GM12878 (cell line): ENCODE measurements around the gene SLC25A20. TPM values are rescaled to one million over a fixed set of nuclear protein-coding genes. Genes with fewer than 3 reads are reported as not detected.

Experiments
- ATAC-seq: fragments of 200-7000 bp; cut with Tn5 transposase; 3 replicates; pipeline ENCODE4 v1.9.1; 2020; ENCODE audit warnings: mild to moderate bottlenecking, moderate library complexity
- BruUV-seq: library from RNA; stranded (reverse); fragments of 400-500 nt; replicated peaks from 2 replicates; lab custom pipeline; 2021; lab: Mats Ljungman, UMichigan
- CTCF ChIA-PET: fragments of 300-600 bp; sonication (Branson Sonifier 250); formaldehyde crosslinking; extraction: SDS; loops from one replicate; lab custom pipeline; 2021; ENCODE audit warnings: inconsistent platforms; lab: Yijun Ruan, JAX
- POLR2A ChIA-PET: fragments of 350-600 bp; formaldehyde crosslinking; extraction: SDS; loops from one replicate; lab custom pipeline; 2021; ENCODE audit warnings: inconsistent platforms; lab: Charles Lee
- RAD21 ChIA-PET: fragments of 300-600 bp; sonication (Branson Sonifier 250); formaldehyde crosslinking; loops from one replicate; lab custom pipeline; 2023; ENCODE audit warnings: antibody characterized with exemption; ENCODE audit not compliant: unreplicated experiment; lab: Charles Lee
- SMC1A ChIA-PET: fragments of 300-600 bp; sonication (Branson Sonifier 250); formaldehyde crosslinking; loops from one replicate; lab custom pipeline; 2023; ENCODE audit not compliant: unreplicated experiment, uncharacterized antibody; lab: Charles Lee
- DNase-seq: peaks from one replicate; pipeline ENCODE4 v3.0.0-alpha.2; 2011; ENCODE audit warnings: low read depth, low spot score
- FAIRE-seq: peaks from 3 replicates; lab custom pipeline; 2011; peaks lifted over from hg19 to GRCh38; lab: Jason Lieb, UNC
- H2AFZ ChIP-seq: 2 replicates; pipeline ENCODE4 v1.6.0; 2011; ENCODE audit warnings: low read depth, low read length, control low read depth; ENCODE audit not compliant: control insufficient read depth
- H3K27ac ChIP-seq: 2 replicates; pipeline ENCODE4 v1.5.1; 2011; ENCODE audit warnings: control low read depth; ENCODE audit not compliant: control insufficient read depth, insufficient read depth
- H3K27me3 ChIP-seq, 2 experiments: replicated peaks in 1 of 2; 2 replicates each; pipeline versions ENCODE4 v1.6.0 to v1.6.1; 2011; ENCODE audit warnings: low read length in 1 of 2; ENCODE audit not compliant: control insufficient read depth in 2 of 2, insufficient read depth in 2 of 2
- H3K36me3 ChIP-seq, 2 experiments: 2 replicates each; pipeline ENCODE4 v1.5.1; 2011; ENCODE audit warnings: low read length in 1 of 2; ENCODE audit not compliant: control insufficient read depth in 2 of 2, insufficient read depth in 2 of 2
- H3K4me1 ChIP-seq: 2 replicates; pipeline ENCODE4 v1.6.1; 2011; ENCODE audit warnings: mild to moderate bottlenecking, low read length, moderate library complexity, mixed read lengths; ENCODE audit not compliant: control insufficient read depth, insufficient read depth
- H3K4me2 ChIP-seq: 2 replicates; pipeline ENCODE4 v1.6.0; 2011; ENCODE audit warnings: control low read depth; ENCODE audit not compliant: control insufficient read depth, insufficient read depth
- H3K4me3 ChIP-seq: fragments of 200-600 bp; sonication (generic); 2 replicates; pipeline ENCODE4 v1.5.1; 2016
- H3K79me2 ChIP-seq: 2 replicates; pipeline ENCODE4 v1.6.0; 2011; ENCODE audit warnings: low read length; ENCODE audit not compliant: control insufficient read depth, insufficient read depth
- H3K9ac ChIP-seq: 2 replicates; pipeline ENCODE4 v1.8.0; 2011; ENCODE audit warnings: low read length, control low read depth, mixed read lengths; ENCODE audit not compliant: control insufficient read depth, insufficient read depth
- H3K9me3 ChIP-seq: replicated peaks from 3 replicates; pipeline ENCODE4 v1.5.1; 2011; ENCODE audit warnings: mild to moderate bottlenecking, low read length; ENCODE audit not compliant: control insufficient read depth, insufficient read depth
- H4K20me1 ChIP-seq: 2 replicates; pipeline ENCODE4 v1.6.0; 2011; ENCODE audit not compliant: control insufficient read depth, insufficient read depth
- FOXK2 ChIP-seq: fragments of 450-650 bp; IDR thresholded peaks from 2 replicates; pipeline ENCODE4 v1.6.1; 2017; ENCODE audit warnings: mild to moderate bottlenecking, moderate library complexity
- MAX ChIP-seq: IDR thresholded peaks from 2 replicates; pipeline ENCODE4 v1.6.1; 2012; ENCODE audit warnings: low read depth, low read length, improper control_type of control experiment
- NBN ChIP-seq: fragments of 450-650 bp; IDR thresholded peaks from 2 replicates; pipeline ENCODE4 v1.6.1; 2016
- RCOR1 ChIP-seq: conservative IDR thresholded peaks from 2 replicates; pipeline ENCODE4 v1.6.1; 2012; ENCODE audit warnings: low read depth, low read length, improper control_type of control experiment
- TBL1XR1 ChIP-seq: IDR thresholded peaks from 2 replicates; pipeline ENCODE4 v1.6.1; 2012; ENCODE audit warnings: low read depth, low read length, improper control_type of control experiment
- TCF7 ChIP-seq: IDR thresholded peaks from 2 replicates; pipeline ENCODE4 v1.6.1; 2014; ENCODE audit warnings: antibody characterized with exemption, borderline replicate concordance
- YBX1 ChIP-seq: fragments of 450-650 bp; IDR thresholded peaks from 2 replicates; pipeline ENCODE4 v1.6.1; 2016; ENCODE audit warnings: antibody characterized with exemption
- in situ Hi-C: fragments of 300-500 bp; cut with MboI; formaldehyde crosslinking; loops from 9 replicates; pipeline ENCODE4 v1.14.3; 2018; ENCODE audit warnings: mixed read lengths
- intact Hi-C: fragments of 100-400 bp; cut with micrococcal nuclease; formaldehyde crosslinking; loops from one replicate; pipeline ENCODE4 v1.14.2; 2022; ENCODE audit not compliant: unreplicated experiment
- polyA plus RNA-seq, 11 experiments: library from polyadenylated mRNA; depleted of rRNA in 4 of 11; unstranded in 6 of 11; stranded (reverse) in 5 of 11; fragments of >200 nt; fragmentation: Nextera tagmentation in 4 of 11; fragmentation: Illumina TruSeq in 1 of 11; extraction: Ambion mirVana in 4 of 11; extraction: Trizol in 1 of 11; gene quantifications; 1 replicate in 1 of 11; 2 replicates in 10 of 11; pipeline versions ENCODE4 v1.2.1 to v1.2.3, GENCODE V29; 2011 to 2016; ENCODE audit warnings: inconsistent platforms in 2 of 11, missing spikeins in 2 of 11, low read depth in 1 of 11
- total RNA-seq, 4 experiments: library from RNA; depleted of rRNA in 3 of 4; stranded (reverse); fragments of >200 nt in 3 of 4; fragmentation: Illumina TruSeq in 1 of 4; extraction: Trizol in 1 of 4; gene quantifications; 2 replicates each; pipeline versions ENCODE4 v1.2.1 to v1.2.3, GENCODE V29; 2013 to 2021
- TF ChIP-seq, protein P1 (sequence below): fragments of 150-350 bp; IDR thresholded peaks from 2 replicates; pipeline ENCODE4 v1.6.1; 2016; ENCODE audit warnings: low read depth, low read length

Gene SLC25A20
- total and polyA plus RNA-seq, 10 of the 15 experiments (the other 5 are each of a cell fraction or from before 2014, with no cell fraction given), result 12.9 to 38.6 (median 22.1) TPM

- no peak overlapping the region for H3K4me3 ChIP-seq
- no peak overlapping the region for H3K27ac ChIP-seq
- H3K36me3 ChIP-seq, result peaks cover 0 to 20% of the 10 kb centered on the region in 2 experiments; a peak in 3 of 4 replicates
- ChIA-PET POLR2A (interaction anchor here (0.6 kb wide), 1 partner anchor 471 kb away, joined by 4 read pairs; no protein-coding TSS in a partner anchor), CTCF (interaction anchor here (0.5 kb wide), 1 partner anchor 653 kb away, joined by 5 read pairs; no protein-coding TSS in a partner anchor), RAD21 (interaction anchor here (1.1 kb wide), 1 partner anchor 14 kb away, joined by 3 read pairs; no protein-coding TSS in a partner anchor), SMC1A (interaction anchor here (1.8 kb wide), 1 partner anchor 10 kb away, joined by 5 read pairs; no protein-coding TSS in a partner anchor)
- H2AFZ ChIP-seq, result no peak overlapping the region
- H4K20me1 ChIP-seq, result no peaks in the 10 kb centered on the region
- in situ Hi-C loops (no loop called here), intact Hi-C loops (no loop called here)
- no TSS peak for BruUV-seq
- no peaks in the 10 kb centered on the region for H3K27me3 ChIP-seq
- peaks cover 17% of the 10 kb centered on the region for H3K79me2 ChIP-seq
- no peaks in the 10 kb centered on the region for H3K4me1 ChIP-seq
- FAIRE-seq (no peak), ATAC-seq (no peak), DNase-seq (no peak)
- no peak overlapping the region for H3K9ac ChIP-seq
- H3K9me3 ChIP-seq, result no peaks in the 10 kb centered on the region
- TF ChIP-seq FOXK2 (no peak), NBN (no peak), TCF7 (no peak), TBL1XR1 (no peak), YBX1 (no peak), MAX (no peak), RCOR1 (no peak)
- TF ChIP-seq, protein P1, sequence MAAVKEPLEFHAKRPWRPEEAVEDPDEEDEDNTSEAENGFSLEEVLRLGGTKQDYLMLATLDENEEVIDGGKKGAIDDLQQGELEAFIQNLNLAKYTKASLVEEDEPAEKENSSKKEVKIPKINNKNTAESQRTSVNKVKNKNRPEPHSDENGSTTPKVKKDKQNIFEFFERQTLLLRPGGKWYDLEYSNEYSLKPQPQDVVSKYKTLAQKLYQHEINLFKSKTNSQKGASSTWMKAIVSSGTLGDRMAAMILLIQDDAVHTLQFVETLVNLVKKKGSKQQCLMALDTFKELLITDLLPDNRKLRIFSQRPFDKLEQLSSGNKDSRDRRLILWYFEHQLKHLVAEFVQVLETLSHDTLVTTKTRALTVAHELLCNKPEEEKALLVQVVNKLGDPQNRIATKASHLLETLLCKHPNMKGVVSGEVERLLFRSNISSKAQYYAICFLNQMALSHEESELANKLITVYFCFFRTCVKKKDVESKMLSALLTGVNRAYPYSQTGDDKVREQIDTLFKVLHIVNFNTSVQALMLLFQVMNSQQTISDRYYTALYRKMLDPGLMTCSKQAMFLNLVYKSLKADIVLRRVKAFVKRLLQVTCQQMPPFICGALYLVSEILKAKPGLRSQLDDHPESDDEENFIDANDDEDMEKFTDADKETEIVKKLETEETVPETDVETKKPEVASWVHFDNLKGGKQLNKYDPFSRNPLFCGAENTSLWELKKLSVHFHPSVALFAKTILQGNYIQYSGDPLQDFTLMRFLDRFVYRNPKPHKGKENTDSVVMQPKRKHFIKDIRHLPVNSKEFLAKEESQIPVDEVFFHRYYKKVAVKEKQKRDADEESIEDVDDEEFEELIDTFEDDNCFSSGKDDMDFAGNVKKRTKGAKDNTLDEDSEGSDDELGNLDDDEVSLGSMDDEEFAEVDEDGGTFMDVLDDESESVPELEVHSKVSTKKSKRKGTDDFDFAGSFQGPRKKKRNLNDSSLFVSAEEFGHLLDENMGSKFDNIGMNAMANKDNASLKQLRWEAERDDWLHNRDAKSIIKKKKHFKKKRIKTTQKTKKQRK, result no peak
- no peak overlapping the region for H3K4me2 ChIP-seq
These were observed 39.5 kb upstream of the SLC25A20 start for GRCh38 chr3:48938156-48938555.
